ENCODE results near the gene L2HGDH. TPM values are rescaled to one million over a fixed set of nuclear protein-coding genes. Genes with fewer than 3 reads are reported as not detected.

Gene L2HGDH
- total RNA-seq, 1 experiment from 2014 or later, result 22.6 TPM

GRCh38 chr14:50312734-50313054 lies 665 bp upstream of the L2HGDH start:
- Histone ChIP-seq H4K20me1 (ENCODE audit: control insufficient read depth, insufficient read depth, insufficient read length) (no peaks in the 10 kb centered on the region), H3T11ph (ENCODE audit: low read length) (no peak overlapping the region), H3K23me2 (ENCODE audit: insufficient read length, low read depth, low read length, poor library complexity, severe bottlenecking) (peaks cover 9% of the 10 kb centered on the region), H2BK15ac (ENCODE audit: low read depth, low read length) (no peak overlapping the region), H3K9ac (ENCODE audit: extremely low read depth, insufficient read length, low read length) (peak overlapping the region; percentile 65), H2BK12ac (ENCODE audit: insufficient read length, low read depth, low read length) (no peak overlapping the region), H4K91ac (ENCODE audit: insufficient read length, low read depth, low read length) (no peak overlapping the region), H2BK120ac (ENCODE audit: low read depth, low read length, poor library complexity, severe bottlenecking) (no peak overlapping the region), H2AK5ac (ENCODE audit: insufficient read length, low read length) (no peak overlapping the region), H3K27me3 (ENCODE audit: insufficient read depth, low read length) (no peaks in the 10 kb centered on the region), H2BK20ac (ENCODE audit: low read depth, low read length, poor library complexity, severe bottlenecking) (no peak overlapping the region), H3K23ac (ENCODE audit: insufficient read length, low read depth, low read length) (no peak overlapping the region), H3K27ac (ENCODE audit: insufficient read length, low read depth, low read length) (no peak overlapping the region), H3K4me1 (ENCODE audit: insufficient read depth, low read length) (no peaks in the 10 kb centered on the region), H4K5ac (ENCODE audit: insufficient read length, low read depth, low read length) (no peak overlapping the region), H3K79me1 (ENCODE audit: insufficient read depth, low read depth, low read length, poor library complexity, severe bottlenecking) (no peaks in the 10 kb centered on the region), H2BK5ac (ENCODE audit: insufficient read length, low read length) (no peak overlapping the region), H3K79me2 (ENCODE audit: insufficient read depth, low read length) (peaks cover 10% of the 10 kb centered on the region; the same call in 1 of the 2 replicates), H3K4me2 (ENCODE audit: insufficient read depth, insufficient read length, low read length) (peak overlapping the region; percentile 57), H3K14ac (ENCODE audit: insufficient read depth, low read length) (peak overlapping the region; percentile 87; the same call in 1 of the 2 replicates), H3K9me3 (ENCODE audit: control insufficient read depth, low read depth, low read length) (no peaks in the 10 kb centered on the region), H4K8ac (replicated peaks; ENCODE audit: insufficient read length, low read depth, low read length) (no peak overlapping the region), H3K4ac (ENCODE audit: low read depth, low read length) (no peak overlapping the region; the same call in 1 of the 2 replicates), H3K56ac (ENCODE audit: insufficient read length, low read depth, low read length) (no peak overlapping the region), H3K18ac (ENCODE audit: insufficient read length, low read depth, low read length) (peak overlapping the region; percentile 65), H2AFZ (ENCODE audit: low read length) (no peak overlapping the region)
- peak overlapping the region; percentile 88 to 94 for H3K4me3 Mint-ChIP-seq
- H3K9me3 Mint-ChIP-seq, result peaks cover 13 to 20% of the 10 kb centered on the region in 2 experiments
- peaks cover 11 to 22% of the 10 kb centered on the region in 2 experiments for H3K4me1 Mint-ChIP-seq
- H3K27ac Mint-ChIP-seq, result peak overlapping the region; percentile 90 to 98 (median 97)
- no CpG with 5 or more reads among the region's 18 CpGs for WGBS (ENCODE audit: extremely low coverage, insufficient read length, low lambda C conversion rate)
- no peak for TF ChIP-seq CTCF (conservative IDR thresholded peaks at IDR 0.05)
- no peaks in the 10 kb centered on the region; the same call in 1 of the 2 replicates for H3K27me3 Mint-ChIP-seq (ENCODE audit: low read depth)
- no peak for DNase-seq
- H3K36me3 Mint-ChIP-seq (ENCODE audit: insufficient read depth in 1 of 3, low read depth in 3 of 3), result peaks cover 29 to 39% (median 32%) of the 10 kb centered on the region in 3 experiments

All from H9 (cell line).